ENCODE measurements around the gene GALNT14. TPM values are rescaled to one million over a fixed set of nuclear protein-coding genes. Genes with fewer than 3 reads are reported as not detected.

GALNT14 gene
- total RNA-seq, 1 experiment from 2014 or later, result 2.7 TPM

- Mint-ChIP-seq H3K4me3 (no peak overlapping the region), H3K27me3 (ENCODE audit: low read depth) (peaks cover 1% of the 10 kb centered on the region), H3K9me3 (no peaks in the 10 kb centered on the region; a peak in 2 of 5 replicates), H3K4me1 (peaks cover 37 to 41% of the 10 kb centered on the region in 2 experiments), H3K27ac (no peak overlapping the region), H3K36me3 (ENCODE audit: insufficient read depth in 1 of 3, low read depth in 3 of 3) (peaks cover 0 to 7% (median 0%) of the 10 kb centered on the region in 3 experiments; a peak in 2 of 7 replicates)
- TF ChIP-seq CTCF (conservative IDR thresholded peaks at IDR 0.05), result no peak
- H3K27me3 ChIP-seq (ENCODE audit: insufficient read depth, low read length), result no peaks in the 10 kb centered on the region
- no peaks in the 10 kb centered on the region for H3K23me2 ChIP-seq (ENCODE audit: insufficient read length, low read depth, low read length, poor library complexity, severe bottlenecking)
- H3K27ac ChIP-seq (ENCODE audit: insufficient read length, low read depth, low read length), result no peak overlapping the region
- H2AFZ ChIP-seq (ENCODE audit: low read length), result no peak overlapping the region
- H4K91ac ChIP-seq (ENCODE audit: insufficient read length, low read depth, low read length), result no peak overlapping the region
- no peak overlapping the region for H4K5ac ChIP-seq (ENCODE audit: insufficient read length, low read depth, low read length)
- H2BK20ac ChIP-seq (ENCODE audit: low read depth, low read length, poor library complexity, severe bottlenecking), result no peak overlapping the region
- no peak overlapping the region for H4K8ac ChIP-seq (replicated peaks; ENCODE audit: insufficient read length, low read depth, low read length)
- H3K56ac ChIP-seq (ENCODE audit: insufficient read length, low read depth, low read length), result no peak overlapping the region
- no peak overlapping the region for H3K18ac ChIP-seq (ENCODE audit: insufficient read length, low read depth, low read length)
- peak overlapping the region; percentile 8; the same call in 1 of the 2 replicates for H3K14ac ChIP-seq (ENCODE audit: insufficient read depth, low read length)
- H3K79me1 ChIP-seq (ENCODE audit: insufficient read depth, low read depth, low read length, poor library complexity, severe bottlenecking), result no peaks in the 10 kb centered on the region
- no peak overlapping the region for H2AK5ac ChIP-seq (ENCODE audit: insufficient read length, low read length)
- H3K4me1 ChIP-seq (ENCODE audit: insufficient read depth, low read length), result peaks cover 5% of the 10 kb centered on the region; the same call in 1 of the 2 replicates
- no CpG with 5 or more reads among the region's 5 CpGs for WGBS (ENCODE audit: extremely low coverage, insufficient read length, low lambda C conversion rate)
- H2BK5ac ChIP-seq (ENCODE audit: insufficient read length, low read length), result no peak overlapping the region
- no peaks in the 10 kb centered on the region for H4K20me1 ChIP-seq (ENCODE audit: control insufficient read depth, insufficient read depth, insufficient read length)
- no peak overlapping the region for H2BK120ac ChIP-seq (ENCODE audit: low read depth, low read length, poor library complexity, severe bottlenecking)
- no peak overlapping the region for H2BK12ac ChIP-seq (ENCODE audit: insufficient read length, low read depth, low read length)
- no peak overlapping the region for H3T11ph ChIP-seq (ENCODE audit: low read length)
- no peak overlapping the region for H3K4ac ChIP-seq (ENCODE audit: low read depth, low read length)
- H3K9me3 ChIP-seq (ENCODE audit: control insufficient read depth, low read depth, low read length), result no peaks in the 10 kb centered on the region
- no peaks in the 10 kb centered on the region for H3K79me2 ChIP-seq (ENCODE audit: insufficient read depth, low read length)
- no peak for DNase-seq
- H3K9ac ChIP-seq (ENCODE audit: extremely low read depth, insufficient read length, low read length), result no peak overlapping the region
- H3K4me2 ChIP-seq (ENCODE audit: insufficient read depth, insufficient read length, low read length), result no peak overlapping the region
- H3K23ac ChIP-seq (ENCODE audit: insufficient read length, low read depth, low read length), result no peak overlapping the region
- H2BK15ac ChIP-seq (ENCODE audit: low read depth, low read length), result no peak overlapping the region
These were observed 195.8 kb downstream of the GALNT14 start for GRCh38 chr2:30942419-30942818.

Measured in H9 (cell line).